ENCODE data around the gene ESRRA. TPM values are rescaled to one million over a fixed set of nuclear protein-coding genes. Genes with fewer than 3 reads are reported as not detected.

Gene ESRRA
- total and polyA plus RNA-seq, 9 of the 15 experiments (the other 6 are each of a cell fraction or from before 2014, with no cell fraction given) = 0.27 to 89.7 (median 23.7) TPM

DNA sequence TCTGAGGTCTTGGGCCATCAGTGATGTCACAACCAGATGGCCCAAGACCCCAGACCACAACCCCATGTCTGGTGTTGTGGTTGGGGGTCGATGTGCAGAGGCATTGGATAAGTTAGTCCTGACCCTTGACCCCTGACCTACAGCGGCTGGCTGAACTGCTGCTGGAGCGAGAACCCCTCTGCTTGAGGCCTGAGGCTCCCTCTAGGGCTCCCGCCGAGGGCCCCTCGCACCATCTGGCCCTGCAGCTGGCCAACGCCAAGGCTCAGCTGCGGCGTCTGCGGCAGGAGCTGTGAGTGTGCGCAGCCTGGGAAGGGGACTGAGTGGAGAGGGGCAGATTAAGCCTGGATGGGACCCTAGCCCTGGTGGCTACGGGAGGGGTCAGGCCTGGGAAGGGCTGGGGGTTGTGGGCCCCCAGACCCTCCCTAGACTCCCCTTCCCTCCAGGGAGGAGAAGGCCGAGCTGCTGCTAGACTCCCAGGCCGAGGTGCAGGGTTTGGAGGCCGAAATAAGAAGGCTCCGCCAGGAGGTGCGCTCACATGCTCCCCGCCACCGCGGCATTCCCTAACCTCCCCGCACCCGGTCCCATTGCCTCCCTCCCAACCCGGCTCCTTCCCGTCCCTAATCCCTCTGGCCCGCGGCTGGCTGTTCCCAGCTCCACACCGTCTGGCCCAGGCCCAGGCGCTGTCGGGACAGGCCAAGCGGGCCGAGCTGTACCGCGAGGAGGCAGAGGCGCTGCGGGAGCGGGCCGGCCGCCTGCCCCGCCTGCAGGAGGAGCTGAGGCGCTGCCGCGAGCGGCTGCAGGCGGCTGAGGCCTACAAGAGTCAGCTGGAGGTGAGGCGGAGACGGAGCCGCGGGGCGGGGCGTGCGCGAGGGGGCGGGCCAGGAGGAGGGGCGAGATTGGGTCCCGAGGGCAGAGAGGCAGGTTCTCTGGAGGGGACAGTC lies 36.8 kb downstream of the ESRRA start (continued):
- TF ChIP-seq, protein P1, sequence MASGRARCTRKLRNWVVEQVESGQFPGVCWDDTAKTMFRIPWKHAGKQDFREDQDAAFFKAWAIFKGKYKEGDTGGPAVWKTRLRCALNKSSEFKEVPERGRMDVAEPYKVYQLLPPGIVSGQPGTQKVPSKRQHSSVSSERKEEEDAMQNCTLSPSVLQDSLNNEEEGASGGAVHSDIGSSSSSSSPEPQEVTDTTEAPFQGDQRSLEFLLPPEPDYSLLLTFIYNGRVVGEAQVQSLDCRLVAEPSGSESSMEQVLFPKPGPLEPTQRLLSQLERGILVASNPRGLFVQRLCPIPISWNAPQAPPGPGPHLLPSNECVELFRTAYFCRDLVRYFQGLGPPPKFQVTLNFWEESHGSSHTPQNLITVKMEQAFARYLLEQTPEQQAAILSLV (tag; IDR thresholded peaks at IDR 0.05) = no peak
- TF ChIP-seq FOXA1 (IDR thresholded peaks at IDR 0.05; ENCODE audit: borderline replicate concordance) (no peak), ZNF175 (CRISPR knock-in tag; IDR thresholded peaks at IDR 0.05; ENCODE audit: low read depth) (0 out of 2 replicates have a peak, but pooled peaks have one; percentile 30), KLF16 (IDR thresholded peaks at IDR 0.05) (peak; percentile 42; the same call in 1 of the 2 replicates), HDAC6 (IDR thresholded peaks at IDR 0.05; ENCODE audit: low read depth, low read length) (no peak), ARHGAP35 (IDR thresholded peaks at IDR 0.05; ENCODE audit: partially characterized antibody) (no peak), ILF3 (IDR thresholded peaks at IDR 0.05; ENCODE audit: borderline replicate concordance) (no peak), ZNF121 (CRISPR knock-in tag; conservative IDR thresholded peaks at IDR 0.05) (no peak), TFAM (CRISPR knock-in tag; conservative IDR thresholded peaks at IDR 0.05) (no peak)
- TF ChIP-seq, protein P2, sequence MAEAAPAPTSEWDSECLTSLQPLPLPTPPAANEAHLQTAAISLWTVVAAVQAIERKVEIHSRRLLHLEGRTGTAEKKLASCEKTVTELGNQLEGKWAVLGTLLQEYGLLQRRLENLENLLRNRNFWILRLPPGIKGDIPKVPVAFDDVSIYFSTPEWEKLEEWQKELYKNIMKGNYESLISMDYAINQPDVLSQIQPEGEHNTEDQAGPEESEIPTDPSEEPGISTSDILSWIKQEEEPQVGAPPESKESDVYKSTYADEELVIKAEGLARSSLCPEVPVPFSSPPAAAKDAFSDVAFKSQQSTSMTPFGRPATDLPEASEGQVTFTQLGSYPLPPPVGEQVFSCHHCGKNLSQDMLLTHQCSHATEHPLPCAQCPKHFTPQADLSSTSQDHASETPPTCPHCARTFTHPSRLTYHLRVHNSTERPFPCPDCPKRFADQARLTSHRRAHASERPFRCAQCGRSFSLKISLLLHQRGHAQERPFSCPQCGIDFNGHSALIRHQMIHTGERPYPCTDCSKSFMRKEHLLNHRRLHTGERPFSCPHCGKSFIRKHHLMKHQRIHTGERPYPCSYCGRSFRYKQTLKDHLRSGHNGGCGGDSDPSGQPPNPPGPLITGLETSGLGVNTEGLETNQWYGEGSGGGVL (CRISPR knock-in tag; IDR thresholded peaks at IDR 0.05) = no peak
- TF ChIP-seq, protein P3, sequence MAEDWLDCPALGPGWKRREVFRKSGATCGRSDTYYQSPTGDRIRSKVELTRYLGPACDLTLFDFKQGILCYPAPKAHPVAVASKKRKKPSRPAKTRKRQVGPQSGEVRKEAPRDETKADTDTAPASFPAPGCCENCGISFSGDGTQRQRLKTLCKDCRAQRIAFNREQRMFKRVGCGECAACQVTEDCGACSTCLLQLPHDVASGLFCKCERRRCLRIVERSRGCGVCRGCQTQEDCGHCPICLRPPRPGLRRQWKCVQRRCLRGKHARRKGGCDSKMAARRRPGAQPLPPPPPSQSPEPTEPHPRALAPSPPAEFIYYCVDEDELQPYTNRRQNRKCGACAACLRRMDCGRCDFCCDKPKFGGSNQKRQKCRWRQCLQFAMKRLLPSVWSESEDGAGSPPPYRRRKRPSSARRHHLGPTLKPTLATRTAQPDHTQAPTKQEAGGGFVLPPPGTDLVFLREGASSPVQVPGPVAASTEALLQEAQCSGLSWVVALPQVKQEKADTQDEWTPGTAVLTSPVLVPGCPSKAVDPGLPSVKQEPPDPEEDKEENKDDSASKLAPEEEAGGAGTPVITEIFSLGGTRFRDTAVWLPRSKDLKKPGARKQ (CRISPR knock-in tag; IDR thresholded peaks at IDR 0.05) = no peak
- TF ChIP-seq, protein P4, sequence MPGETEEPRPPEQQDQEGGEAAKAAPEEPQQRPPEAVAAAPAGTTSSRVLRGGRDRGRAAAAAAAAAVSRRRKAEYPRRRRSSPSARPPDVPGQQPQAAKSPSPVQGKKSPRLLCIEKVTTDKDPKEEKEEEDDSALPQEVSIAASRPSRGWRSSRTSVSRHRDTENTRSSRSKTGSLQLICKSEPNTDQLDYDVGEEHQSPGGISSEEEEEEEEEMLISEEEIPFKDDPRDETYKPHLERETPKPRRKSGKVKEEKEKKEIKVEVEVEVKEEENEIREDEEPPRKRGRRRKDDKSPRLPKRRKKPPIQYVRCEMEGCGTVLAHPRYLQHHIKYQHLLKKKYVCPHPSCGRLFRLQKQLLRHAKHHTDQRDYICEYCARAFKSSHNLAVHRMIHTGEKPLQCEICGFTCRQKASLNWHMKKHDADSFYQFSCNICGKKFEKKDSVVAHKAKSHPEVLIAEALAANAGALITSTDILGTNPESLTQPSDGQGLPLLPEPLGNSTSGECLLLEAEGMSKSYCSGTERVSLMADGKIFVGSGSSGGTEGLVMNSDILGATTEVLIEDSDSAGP (CRISPR knock-in tag; IDR thresholded peaks at IDR 0.05) = no peak
- TF ChIP-seq, protein P5, sequence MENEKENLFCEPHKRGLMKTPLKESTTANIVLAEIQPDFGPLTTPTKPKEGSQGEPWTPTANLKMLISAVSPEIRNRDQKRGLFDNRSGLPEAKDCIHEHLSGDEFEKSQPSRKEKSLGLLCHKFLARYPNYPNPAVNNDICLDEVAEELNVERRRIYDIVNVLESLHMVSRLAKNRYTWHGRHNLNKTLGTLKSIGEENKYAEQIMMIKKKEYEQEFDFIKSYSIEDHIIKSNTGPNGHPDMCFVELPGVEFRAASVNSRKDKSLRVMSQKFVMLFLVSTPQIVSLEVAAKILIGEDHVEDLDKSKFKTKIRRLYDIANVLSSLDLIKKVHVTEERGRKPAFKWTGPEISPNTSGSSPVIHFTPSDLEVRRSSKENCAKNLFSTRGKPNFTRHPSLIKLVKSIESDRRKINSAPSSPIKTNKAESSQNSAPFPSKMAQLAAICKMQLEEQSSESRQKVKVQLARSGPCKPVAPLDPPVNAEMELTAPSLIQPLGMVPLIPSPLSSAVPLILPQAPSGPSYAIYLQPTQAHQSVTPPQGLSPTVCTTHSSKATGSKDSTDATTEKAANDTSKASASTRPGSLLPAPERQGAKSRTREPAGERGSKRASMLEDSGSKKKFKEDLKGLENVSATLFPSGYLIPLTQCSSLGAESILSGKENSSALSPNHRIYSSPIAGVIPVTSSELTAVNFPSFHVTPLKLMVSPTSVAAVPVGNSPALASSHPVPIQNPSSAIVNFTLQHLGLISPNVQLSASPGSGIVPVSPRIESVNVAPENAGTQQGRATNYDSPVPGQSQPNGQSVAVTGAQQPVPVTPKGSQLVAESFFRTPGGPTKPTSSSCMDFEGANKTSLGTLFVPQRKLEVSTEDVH (IDR thresholded peaks at IDR 0.05; ENCODE audit: low read depth, partially characterized antibody) = no peak
